GM12878 (cell line): ENCODE data around the gene NINJ1. TPM values are rescaled to one million over a fixed set of nuclear protein-coding genes. Genes with fewer than 3 reads are reported as not detected.

Experiments used
- ATAC-seq: fragments of 200-7000 bp; cut with Tn5 transposase; 3 replicates; pipeline ENCODE4 v1.9.1; 2020; ENCODE audit warnings: mild to moderate bottlenecking, moderate library complexity
- BruUV-seq: library from RNA; stranded (reverse); fragments of 400-500 nt; replicated peaks from 2 replicates; lab custom pipeline; 2021; lab: Mats Ljungman, UMichigan
- CTCF ChIA-PET: fragments of 300-600 bp; sonication (Branson Sonifier 250); formaldehyde crosslinking; extraction: SDS; loops from one replicate; lab custom pipeline; 2021; ENCODE audit warnings: inconsistent platforms; lab: Yijun Ruan, JAX
- POLR2A ChIA-PET: fragments of 350-600 bp; formaldehyde crosslinking; extraction: SDS; loops from one replicate; lab custom pipeline; 2021; ENCODE audit warnings: inconsistent platforms; lab: Charles Lee
- RAD21 ChIA-PET: fragments of 300-600 bp; sonication (Branson Sonifier 250); formaldehyde crosslinking; loops from one replicate; lab custom pipeline; 2023; ENCODE audit warnings: antibody characterized with exemption; ENCODE audit not compliant: unreplicated experiment; lab: Charles Lee
- SMC1A ChIA-PET: fragments of 300-600 bp; sonication (Branson Sonifier 250); formaldehyde crosslinking; loops from one replicate; lab custom pipeline; 2023; ENCODE audit not compliant: unreplicated experiment, uncharacterized antibody; lab: Charles Lee
- DNase-seq: peaks from one replicate; pipeline ENCODE4 v3.0.0-alpha.2; 2011; ENCODE audit warnings: low read depth, low spot score
- FAIRE-seq: peaks from 3 replicates; lab custom pipeline; 2011; peaks lifted over from hg19 to GRCh38; lab: Jason Lieb, UNC
- H2AFZ ChIP-seq: 2 replicates; pipeline ENCODE4 v1.6.0; 2011; ENCODE audit warnings: low read depth, low read length, control low read depth; ENCODE audit not compliant: control insufficient read depth
- H3K27ac ChIP-seq: 2 replicates; pipeline ENCODE4 v1.5.1; 2011; ENCODE audit warnings: control low read depth; ENCODE audit not compliant: control insufficient read depth, insufficient read depth
- H3K27me3 ChIP-seq, 2 experiments: replicated peaks in 1 of 2; 2 replicates each; pipeline versions ENCODE4 v1.6.0 to v1.6.1; 2011; ENCODE audit warnings: low read length in 1 of 2; ENCODE audit not compliant: control insufficient read depth in 2 of 2, insufficient read depth in 2 of 2
- H3K36me3 ChIP-seq, 2 experiments: 2 replicates each; pipeline ENCODE4 v1.5.1; 2011; ENCODE audit warnings: low read length in 1 of 2; ENCODE audit not compliant: control insufficient read depth in 2 of 2, insufficient read depth in 2 of 2
- H3K4me1 ChIP-seq: 2 replicates; pipeline ENCODE4 v1.6.1; 2011; ENCODE audit warnings: mild to moderate bottlenecking, low read length, moderate library complexity, mixed read lengths; ENCODE audit not compliant: control insufficient read depth, insufficient read depth
- H3K4me2 ChIP-seq: 2 replicates; pipeline ENCODE4 v1.6.0; 2011; ENCODE audit warnings: control low read depth; ENCODE audit not compliant: control insufficient read depth, insufficient read depth
- H3K4me3 ChIP-seq: fragments of 200-600 bp; sonication (generic); 2 replicates; pipeline ENCODE4 v1.5.1; 2016
- H3K79me2 ChIP-seq: 2 replicates; pipeline ENCODE4 v1.6.0; 2011; ENCODE audit warnings: low read length; ENCODE audit not compliant: control insufficient read depth, insufficient read depth
- H3K9ac ChIP-seq: 2 replicates; pipeline ENCODE4 v1.8.0; 2011; ENCODE audit warnings: low read length, control low read depth, mixed read lengths; ENCODE audit not compliant: control insufficient read depth, insufficient read depth
- H3K9me3 ChIP-seq: replicated peaks from 3 replicates; pipeline ENCODE4 v1.5.1; 2011; ENCODE audit warnings: mild to moderate bottlenecking, low read length; ENCODE audit not compliant: control insufficient read depth, insufficient read depth
- H4K20me1 ChIP-seq: 2 replicates; pipeline ENCODE4 v1.6.0; 2011; ENCODE audit not compliant: control insufficient read depth, insufficient read depth
- ASH2L ChIP-seq: fragments of 300-600, 200-600 bp; sonication (generic); IDR thresholded peaks from 2 replicates; pipeline ENCODE4 v1.6.1; 2017; ENCODE audit warnings: low read depth, mild to moderate bottlenecking, borderline replicate concordance
- BMI1 ChIP-seq: fragments of 450-650 bp; IDR thresholded peaks from 2 replicates; pipeline ENCODE4 v1.6.1; 2016; ENCODE audit warnings: mild to moderate bottlenecking, moderate library complexity, borderline replicate concordance
- CBX5 ChIP-seq: sonication (generic); IDR thresholded peaks from 2 replicates; pipeline ENCODE4 v1.6.1; 2016; ENCODE audit warnings: low read depth, moderate library complexity, mild to moderate bottlenecking, inconsistent platforms
- CREB1 ChIP-seq: IDR thresholded peaks from 2 replicates; pipeline ENCODE4 v1.6.1; 2012; ENCODE audit warnings: low read depth, mild to moderate bottlenecking, inconsistent platforms
- EGR1 ChIP-seq, 2 experiments: IDR thresholded peaks; 1 replicate in 1 of 2; 2 replicates in 1 of 2; pipeline ENCODE4 v1.6.1; 2011 to 2012; ENCODE audit warnings: low read depth in 2 of 2, low read length in 2 of 2, borderline replicate concordance in 1 of 2, mild to moderate bottlenecking in 1 of 2, moderate library complexity in 1 of 2
- EP300 ChIP-seq, 2 experiments: fragments of 150-350 bp in 1 of 2; IDR thresholded peaks; 2 replicates each; pipeline ENCODE4 v1.6.1; 2011 to 2012; ENCODE audit warnings: low read depth in 2 of 2, low read length in 2 of 2, borderline replicate concordance in 1 of 2, improper control_type of control experiment in 1 of 2, inconsistent platforms in 1 of 2; ENCODE audit not compliant: control insufficient read depth in 1 of 2
- FOXK2 ChIP-seq: fragments of 450-650 bp; IDR thresholded peaks from 2 replicates; pipeline ENCODE4 v1.6.1; 2017; ENCODE audit warnings: mild to moderate bottlenecking, moderate library complexity
- GABPA ChIP-seq: IDR thresholded peaks from 2 replicates; pipeline ENCODE4 v1.6.1; 2014; ENCODE audit warnings: antibody characterized with exemption, low read depth, mild to moderate bottlenecking, inconsistent platforms
- HDGF ChIP-seq: fragments of 450-650 bp; IDR thresholded peaks from 2 replicates; pipeline ENCODE4 v1.6.1; 2016; ENCODE audit warnings: antibody characterized with exemption
- MAX ChIP-seq: IDR thresholded peaks from 2 replicates; pipeline ENCODE4 v1.6.1; 2012; ENCODE audit warnings: low read depth, low read length, improper control_type of control experiment
- MXI1 ChIP-seq: fragments of 150-350 bp; IDR thresholded peaks from 2 replicates; pipeline ENCODE4 v1.6.1; 2011; ENCODE audit warnings: low read depth, mild to moderate bottlenecking, inconsistent platforms, low read length, improper control_type of control experiment
- NFYA ChIP-seq: IDR thresholded peaks from 2 replicates; pipeline ENCODE4 v1.6.1; 2011; ENCODE audit warnings: low read depth, mild to moderate bottlenecking, low read length, improper control_type of control experiment, borderline replicate concordance
- POLR2AphosphoS5 ChIP-seq: IDR thresholded peaks from 2 replicates; pipeline ENCODE4 v1.6.1; 2011; ENCODE audit warnings: mild to moderate bottlenecking, low read length, inconsistent platforms
- RB1 ChIP-seq: fragments of 450-650 bp; formaldehyde crosslinking; IDR thresholded peaks from 2 replicates; pipeline ENCODE4 v1.6.1; 2017; ENCODE audit warnings: mild to moderate bottlenecking, borderline replicate concordance
- SMARCA5 ChIP-seq: fragments of 450-650 bp; IDR thresholded peaks from 2 replicates; pipeline ENCODE4 v1.6.1; 2017; ENCODE audit warnings: mild to moderate bottlenecking
- SREBF2 ChIP-seq: IDR thresholded peaks from 2 replicates; pipeline ENCODE4 v1.6.1; 2012; ENCODE audit warnings: mild to moderate bottlenecking, low read length
- STAT1 ChIP-seq: fragments of 450-650 bp; conservative IDR thresholded peaks from 2 replicates; pipeline ENCODE4 v1.6.1; 2014; ENCODE audit warnings: antibody characterized with exemption, mild to moderate bottlenecking
- TCF7 ChIP-seq: IDR thresholded peaks from 2 replicates; pipeline ENCODE4 v1.6.1; 2014; ENCODE audit warnings: antibody characterized with exemption, borderline replicate concordance
- YY1 ChIP-seq: IDR thresholded peaks from 2 replicates; pipeline ENCODE4 v1.6.1; 2011; ENCODE audit warnings: low read depth, mild to moderate bottlenecking, low read length
- ZNF217 ChIP-seq: fragments of 450-650 bp; IDR thresholded peaks from 2 replicates; pipeline ENCODE4 v1.6.1; 2017; ENCODE audit warnings: antibody characterized with exemption, mild to moderate bottlenecking
- whole genome bisulfite sequencing: methylation state at CpG from one replicate; pipeline ENCODE4 v1.1.6; 2016; ENCODE audit warnings: low lambda C conversion rate; ENCODE audit not compliant: insufficient replicate concordance, insufficient coverage; ENCODE audit errors: missing lambda C conversion rate; 5-methylcytosine and 5-hydroxymethylcytosine counted together
- in situ Hi-C: fragments of 300-500 bp; cut with MboI; formaldehyde crosslinking; loops from 9 replicates; pipeline ENCODE4 v1.14.3; 2018; ENCODE audit warnings: mixed read lengths
- intact Hi-C: fragments of 100-400 bp; cut with micrococcal nuclease; formaldehyde crosslinking; loops from one replicate; pipeline ENCODE4 v1.14.2; 2022; ENCODE audit not compliant: unreplicated experiment
- polyA plus RNA-seq, 11 experiments: library from polyadenylated mRNA; depleted of rRNA in 4 of 11; unstranded in 6 of 11; stranded (reverse) in 5 of 11; fragments of >200 nt; fragmentation: Nextera tagmentation in 4 of 11; fragmentation: Illumina TruSeq in 1 of 11; extraction: Ambion mirVana in 4 of 11; extraction: Trizol in 1 of 11; gene quantifications; 1 replicate in 1 of 11; 2 replicates in 10 of 11; pipeline versions ENCODE4 v1.2.1 to v1.2.3, GENCODE V29; 2011 to 2016; ENCODE audit warnings: inconsistent platforms in 2 of 11, missing spikeins in 2 of 11, low read depth in 1 of 11
- total RNA-seq, 4 experiments: library from RNA; depleted of rRNA in 3 of 4; stranded (reverse); fragments of >200 nt in 3 of 4; fragmentation: Illumina TruSeq in 1 of 4; extraction: Trizol in 1 of 4; gene quantifications; 2 replicates each; pipeline versions ENCODE4 v1.2.1 to v1.2.3, GENCODE V29; 2013 to 2021
- TF ChIP-seq, protein P1 (sequence below): fragments of 450-650 bp; IDR thresholded peaks from 2 replicates; pipeline ENCODE4 v1.6.1; 2017; ENCODE audit warnings: mild to moderate bottlenecking, moderate library complexity
- TF ChIP-seq, protein P2 (sequence below): IDR thresholded peaks from 2 replicates; pipeline ENCODE4 v1.6.1; 2011; ENCODE audit warnings: mild to moderate bottlenecking, low read depth, low read length, moderate library complexity; ENCODE audit not compliant: insufficient replicate concordance

Gene NINJ1
- total and polyA plus RNA-seq, 10 of the 15 experiments (the other 5 are each of a cell fraction or from before 2014, with no cell fraction given): 0.64 to 33.5 (median 17.1) TPM

DNA sequence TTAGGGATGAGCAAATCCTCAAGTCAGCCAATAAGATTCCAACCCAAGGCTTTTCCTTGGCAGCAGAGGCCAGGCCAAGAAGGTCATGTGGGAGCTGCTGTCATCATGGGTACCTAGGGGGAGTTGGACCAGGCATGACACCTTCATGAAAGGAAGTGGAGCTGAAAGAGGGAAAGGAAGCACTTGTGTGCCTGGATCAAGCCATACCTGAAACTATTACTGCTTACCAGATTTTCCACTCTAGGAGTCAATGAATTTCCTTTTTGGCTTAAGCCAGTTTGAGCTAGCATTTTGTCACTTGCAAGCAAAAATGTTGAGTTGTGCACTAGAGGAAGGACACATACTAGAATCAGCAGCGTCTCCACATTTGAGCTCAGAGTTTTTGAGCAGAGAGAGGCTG is 35.4 kb upstream of the NINJ1 start (continued):
- TF ChIP-seq, protein P1, sequence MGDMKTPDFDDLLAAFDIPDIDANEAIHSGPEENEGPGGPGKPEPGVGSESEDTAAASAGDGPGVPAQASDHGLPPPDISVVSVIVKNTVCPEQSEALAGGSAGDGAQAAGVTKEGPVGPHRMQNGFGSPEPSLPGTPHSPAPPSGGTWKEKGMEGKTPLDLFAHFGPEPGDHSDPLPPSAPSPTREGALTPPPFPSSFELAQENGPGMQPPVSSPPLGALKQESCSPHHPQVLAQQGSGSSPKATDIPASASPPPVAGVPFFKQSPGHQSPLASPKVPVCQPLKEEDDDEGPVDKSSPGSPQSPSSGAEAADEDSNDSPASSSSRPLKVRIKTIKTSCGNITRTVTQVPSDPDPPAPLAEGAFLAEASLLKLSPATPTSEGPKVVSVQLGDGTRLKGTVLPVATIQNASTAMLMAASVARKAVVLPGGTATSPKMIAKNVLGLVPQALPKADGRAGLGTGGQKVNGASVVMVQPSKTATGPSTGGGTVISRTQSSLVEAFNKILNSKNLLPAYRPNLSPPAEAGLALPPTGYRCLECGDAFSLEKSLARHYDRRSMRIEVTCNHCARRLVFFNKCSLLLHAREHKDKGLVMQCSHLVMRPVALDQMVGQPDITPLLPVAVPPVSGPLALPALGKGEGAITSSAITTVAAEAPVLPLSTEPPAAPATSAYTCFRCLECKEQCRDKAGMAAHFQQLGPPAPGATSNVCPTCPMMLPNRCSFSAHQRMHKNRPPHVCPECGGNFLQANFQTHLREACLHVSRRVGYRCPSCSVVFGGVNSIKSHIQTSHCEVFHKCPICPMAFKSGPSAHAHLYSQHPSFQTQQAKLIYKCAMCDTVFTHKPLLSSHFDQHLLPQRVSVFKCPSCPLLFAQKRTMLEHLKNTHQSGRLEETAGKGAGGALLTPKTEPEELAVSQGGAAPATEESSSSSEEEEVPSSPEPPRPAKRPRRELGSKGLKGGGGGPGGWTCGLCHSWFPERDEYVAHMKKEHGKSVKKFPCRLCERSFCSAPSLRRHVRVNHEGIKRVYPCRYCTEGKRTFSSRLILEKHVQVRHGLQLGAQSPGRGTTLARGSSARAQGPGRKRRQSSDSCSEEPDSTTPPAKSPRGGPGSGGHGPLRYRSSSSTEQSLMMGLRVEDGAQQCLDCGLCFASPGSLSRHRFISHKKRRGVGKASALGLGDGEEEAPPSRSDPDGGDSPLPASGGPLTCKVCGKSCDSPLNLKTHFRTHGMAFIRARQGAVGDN: no peak
- TF ChIP-seq GABPA (no peak), BMI1 (no peak), MAX (no peak), EGR1 (IDR thresholded peaks at IDR 0.05; ENCODE audit: borderline replicate concordance in 1 of 2, low read depth in 2 of 2, low read length in 2 of 2) (no peak), YY1 (no peak), SMARCA5 (no peak), POLR2AphosphoS5 (no peak), MXI1 (no peak)

- ATAC-seq: no peak
- ChIA-PET POLR2A (no interaction called here), CTCF (no interaction called here), SMC1A (no interaction called here), RAD21 (no interaction called here)
- Histone ChIP-seq H3K9me3 (no peaks in the 10 kb centered on the region), H3K79me2 (no peaks in the 10 kb centered on the region), H4K20me1 (no peaks in the 10 kb centered on the region), H3K4me2 (no peak overlapping the region), H3K27me3 (peaks cover 2 to 6% of the 10 kb centered on the region in 2 experiments; a peak in 2 of 4 replicates), H3K27ac (no peak overlapping the region), H2AFZ (no peak overlapping the region), H3K4me3 (no peak overlapping the region), H3K4me1 (no peaks in the 10 kb centered on the region), H3K36me3 (no peaks in the 10 kb centered on the region), H3K9ac (no peak overlapping the region)
- in situ Hi-C loops: loop anchor here (10.0 kb wide), 1 partner anchor 796 kb away; no protein-coding TSS in a partner anchor
- 63% methylated on average over 5 of the region's 5 CpGs for WGBS
- BruUV-seq: no TSS peak
- DNase-seq: no peak
- no peak for FAIRE-seq
- intact Hi-C loops: no loop called here
- TF ChIP-seq SREBF2 (no peak), FOXK2 (no peak), CBX5 (no peak), STAT1 (no peak), EP300 (IDR thresholded peaks at IDR 0.05; ENCODE audit: borderline replicate concordance in 1 of 2, control insufficient read depth in 1 of 2, low read depth in 2 of 2, low read length in 2 of 2) (no peak), ASH2L (no peak), RB1 (no peak), NFYA (no peak), ZNF217 (no peak), TCF7 (no peak), HDGF (no peak), CREB1 (no peak), SMARCA5 (no peak)
- TF ChIP-seq, protein P2, sequence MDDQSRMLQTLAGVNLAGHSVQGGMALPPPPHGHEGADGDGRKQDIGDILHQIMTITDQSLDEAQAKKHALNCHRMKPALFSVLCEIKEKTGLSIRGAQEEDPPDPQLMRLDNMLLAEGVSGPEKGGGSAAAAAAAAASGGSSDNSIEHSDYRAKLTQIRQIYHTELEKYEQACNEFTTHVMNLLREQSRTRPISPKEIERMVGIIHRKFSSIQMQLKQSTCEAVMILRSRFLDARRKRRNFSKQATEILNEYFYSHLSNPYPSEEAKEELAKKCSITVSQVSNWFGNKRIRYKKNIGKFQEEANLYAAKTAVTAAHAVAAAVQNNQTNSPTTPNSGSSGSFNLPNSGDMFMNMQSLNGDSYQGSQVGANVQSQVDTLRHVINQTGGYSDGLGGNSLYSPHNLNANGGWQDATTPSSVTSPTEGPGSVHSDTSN: no peak
Measured at GRCh38 chr9:93168581-93168980, 34.5 kb upstream of the NINJ1 start.
